GM13977 (cell line): ENCODE data around the gene FBXO11.

Source experiments
- DNase-seq: peaks from one replicate; pipeline ENCODE4 v3.0.0; 2012; ENCODE audit warnings: low spot score
- CTCF ChIP-seq: IDR thresholded peaks from 2 replicates; pipeline ENCODE4 v1.5.1; 2012; ENCODE audit warnings: mild to moderate bottlenecking, control low read depth; ENCODE audit not compliant: insufficient read depth; ENCODE audit errors: extremely low read depth, missing control alignments
- in situ Hi-C: fragments of 300-500 bp; cut with MboI; formaldehyde crosslinking; loops from one replicate; pipeline ENCODE4 v1.12.0; 2022; ENCODE audit warnings: low sequenced_read_pairs, low pct_unique_long_range_greater_than_20kb, mixed read lengths, inconsistent platforms; ENCODE audit not compliant: unreplicated experiment

FBXO11 gene

GRCh38 chr2:47815764-47816163, 90.5 kb downstream of the FBXO11 start:
- no peak for TF ChIP-seq CTCF
- peak; percentile 14 for DNase-seq
- in situ Hi-C loops = no loop called here

- in situ Hi-C loops = no loop called here
- no peak for DNase-seq
- TF ChIP-seq CTCF = no peak
These were observed 94.6 kb downstream of the FBXO11 start for GRCh38 chr2:47811668-47812067.

GRCh38 chr2:47810850-47811249, 95.4 kb downstream of the FBXO11 start:
- in situ Hi-C loops = no loop called here
- no peak for TF ChIP-seq CTCF
- no peak for DNase-seq

- TF ChIP-seq CTCF = no peak
- in situ Hi-C loops = no loop called here
These were observed 96.4 kb downstream of the FBXO11 start for GRCh38 chr2:47809903-47810302.

GRCh38 chr2:47808614-47809013, 97.7 kb downstream of the FBXO11 start:
- no peak for DNase-seq
- in situ Hi-C loops = no loop called here
- TF ChIP-seq CTCF = no peak

More at GRCh38 chr2:47809903-47810302, 96.4 kb downstream of the FBXO11 start:
- no peak for DNase-seq

GRCh38 chr2:47805850-47806249, 100.4 kb downstream of the FBXO11 start:
- in situ Hi-C loops = no loop called here
- no peak for DNase-seq
- no peak for TF ChIP-seq CTCF

- no peak for TF ChIP-seq CTCF
- DNase-seq = no peak
- in situ Hi-C loops = no loop called here
These were observed 102.5 kb downstream of the FBXO11 start for GRCh38 chr2:47803770-47804169.
